Stimulated activated CD8-positive, alpha-beta memory T cell treated with anti-CD3 and anti-CD28 coated beads, Interleukin-7, amount 100 ng/mL, for 1 hour (primary cell): ENCODE data around the gene PCDHB2.
"Not testable (repeated sequence)": the region's sequence is repeated elsewhere in the genome, so short reads cannot be mapped to it uniquely, and the experiment has no call there.

Source experiments
- DNase-seq, 2 donors: peaks; one replicate each; pipeline ENCODE4 v3.0.0-alpha.2; 2020; ENCODE audit warnings: low read depth in 2 of 2

PCDHB2 gene

GRCh38 chr5:141135718-141136266 is 41.4 kb downstream of the PCDHB2 start:
- no peak for DNase-seq

DNA sequence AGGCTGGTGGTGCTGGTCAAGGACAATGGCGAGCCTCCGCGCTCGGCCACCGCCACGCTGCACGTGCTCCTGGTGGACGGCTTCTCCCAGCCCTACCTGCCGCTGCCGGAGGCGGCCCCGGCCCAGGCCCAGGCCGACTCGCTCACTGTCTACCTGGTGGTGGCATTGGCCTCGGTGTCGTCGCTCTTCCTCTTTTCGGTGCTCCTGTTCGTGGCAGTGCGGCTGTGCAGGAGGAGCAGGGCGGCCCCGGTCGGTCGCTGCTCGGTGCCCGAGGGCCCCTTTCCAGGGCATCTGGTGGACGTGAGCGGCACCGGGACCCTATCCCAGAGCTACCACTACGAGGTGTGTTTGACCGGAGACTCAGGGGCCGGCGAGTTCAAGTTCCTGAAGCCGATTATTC is 42.9 kb downstream of the PCDHB2 start:
- not testable (repeated sequence) for DNase-seq
